IMR-90 (cell line): Measurements from ENCODE around the gene NDUFS5.

Experiments
- CEBPB ChIP-seq: IDR thresholded peaks from 2 replicates; pipeline ENCODE4 v1.6.1; 2012; ENCODE audit warnings: low read depth, low read length, improper control_type of control experiment
- CTCF ChIP-seq: conservative IDR thresholded peaks from 2 replicates; pipeline ENCODE4 v1.5.1; 2012; ENCODE audit warnings: mild to moderate bottlenecking, low read depth, low read length, improper control_type of control experiment
- NFE2L2 ChIP-seq: fragments of 150-350 bp; IDR thresholded peaks from 2 replicates; pipeline ENCODE4 v1.6.1; 2016; ENCODE audit warnings: low read depth, mild to moderate bottlenecking, low read length
- POLR2A ChIP-seq: IDR thresholded peaks from 2 replicates; pipeline ENCODE4 v1.6.1; 2012; ENCODE audit warnings: mild to moderate bottlenecking, low read depth, low read length
- RAD21 ChIP-seq: IDR thresholded peaks from 2 replicates; pipeline ENCODE4 v1.6.1; 2012; ENCODE audit warnings: low read length, improper control_type of control experiment
- RCOR1 ChIP-seq: IDR thresholded peaks from 2 replicates; pipeline ENCODE4 v1.6.1; 2012; ENCODE audit warnings: mild to moderate bottlenecking, low read length, improper control_type of control experiment; ENCODE audit not compliant: insufficient replicate concordance

- TF ChIP-seq CTCF, result no peak
- TF ChIP-seq NFE2L2, result no peak
- TF ChIP-seq POLR2A, result no peak
- no peak for TF ChIP-seq RAD21
- no peak for TF ChIP-seq CEBPB
- TF ChIP-seq RCOR1, result no peak
Measured at GRCh38 chr1:39080269-39080826, 54.2 kb downstream of the NDUFS5 start.
